Right atrium auricular region (tissue), 2 donors: Measurements from ENCODE around the gene ARL5A. TPM values are rescaled to one million over a fixed set of nuclear protein-coding genes. Genes with fewer than 3 reads are reported as not detected.

ENCODE experiments used
- DNase-seq: peaks from one replicate; pipeline ENCODE4 v3.0.0-alpha.2; 2019; ENCODE audit warnings: low spot score
- H3K27ac ChIP-seq, 2 donors: fragments of 200-600 bp; sonication (generic); 1 replicate in 1 of 2; 2 replicates in 1 of 2; pipeline ENCODE4 v1.5.1; 2016 to 2019
- H3K27me3 ChIP-seq, 2 donors: fragments of 200-600 bp; sonication (generic); one replicate each; pipeline versions ENCODE4 v1.5.1 to v1.6.0; 2017 to 2019
- H3K36me3 ChIP-seq: fragments of 200-600 bp; sonication (generic); one replicate; pipeline ENCODE4 v1.5.1; 2016
- H3K4me1 ChIP-seq, 2 donors: fragments of 200-600 bp; sonication (generic); one replicate each; pipeline versions ENCODE4 v1.5.1 to v1.6.0; 2017 to 2019
- H3K4me3 ChIP-seq, 2 donors: fragments of 200-600 bp; sonication (generic); 1 replicate in 1 of 2; 2 replicates in 1 of 2; pipeline ENCODE4 v1.5.1; 2017 to 2019; ENCODE audit warnings: mild to moderate bottlenecking in 1 of 2, moderate library complexity in 1 of 2
- H3K9me3 ChIP-seq, 2 donors: fragments of 200-600 bp; sonication (generic); one replicate each; pipeline ENCODE4 v1.5.1; 2019
- total RNA-seq, 2 donors: library from RNA; depleted of rRNA; stranded (reverse); fragments of >200 nt; gene quantifications; one replicate each; pipeline ENCODE4 v1.1.0, GENCODE V29; 2016
- TF ChIP-seq, protein P1 (sequence below), 2 donors: fragments of 200-600 bp; sonication (generic); IDR thresholded peaks; one replicate each; pipeline ENCODE4 v1.5.1; 2019; ENCODE audit warnings: antibody characterized with exemption in 2 of 2

The ARL5A gene
- total RNA-seq, 2 donors from 2014 or later: 69.3 to 82.1 TPM

DNA sequence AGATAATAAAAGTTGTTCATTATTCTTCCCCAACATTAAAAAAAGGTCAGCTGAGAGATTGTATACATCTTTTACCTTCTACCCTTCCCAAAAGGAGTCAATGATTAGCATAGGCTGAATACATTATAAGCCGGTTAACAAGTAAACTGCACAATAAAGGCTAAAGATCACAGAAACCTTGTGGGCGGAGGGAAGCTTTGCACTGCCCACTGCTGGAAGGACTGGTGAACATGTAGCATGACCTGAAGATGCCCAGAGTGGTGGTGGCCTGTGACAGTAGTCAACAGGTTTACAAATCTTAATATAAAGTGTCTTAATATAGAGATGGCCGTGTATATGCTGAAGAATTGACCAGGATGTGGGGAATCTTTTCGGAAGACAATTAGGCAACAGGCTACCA, 35.6 kb downstream of the ARL5A start:
- H3K4me3 ChIP-seq: no peak overlapping the region
- TF ChIP-seq, protein P1, sequence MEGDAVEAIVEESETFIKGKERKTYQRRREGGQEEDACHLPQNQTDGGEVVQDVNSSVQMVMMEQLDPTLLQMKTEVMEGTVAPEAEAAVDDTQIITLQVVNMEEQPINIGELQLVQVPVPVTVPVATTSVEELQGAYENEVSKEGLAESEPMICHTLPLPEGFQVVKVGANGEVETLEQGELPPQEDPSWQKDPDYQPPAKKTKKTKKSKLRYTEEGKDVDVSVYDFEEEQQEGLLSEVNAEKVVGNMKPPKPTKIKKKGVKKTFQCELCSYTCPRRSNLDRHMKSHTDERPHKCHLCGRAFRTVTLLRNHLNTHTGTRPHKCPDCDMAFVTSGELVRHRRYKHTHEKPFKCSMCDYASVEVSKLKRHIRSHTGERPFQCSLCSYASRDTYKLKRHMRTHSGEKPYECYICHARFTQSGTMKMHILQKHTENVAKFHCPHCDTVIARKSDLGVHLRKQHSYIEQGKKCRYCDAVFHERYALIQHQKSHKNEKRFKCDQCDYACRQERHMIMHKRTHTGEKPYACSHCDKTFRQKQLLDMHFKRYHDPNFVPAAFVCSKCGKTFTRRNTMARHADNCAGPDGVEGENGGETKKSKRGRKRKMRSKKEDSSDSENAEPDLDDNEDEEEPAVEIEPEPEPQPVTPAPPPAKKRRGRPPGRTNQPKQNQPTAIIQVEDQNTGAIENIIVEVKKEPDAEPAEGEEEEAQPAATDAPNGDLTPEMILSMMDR (IDR thresholded peaks at IDR 0.05): no peak
- H3K27ac ChIP-seq: no peak overlapping the region

DNA sequence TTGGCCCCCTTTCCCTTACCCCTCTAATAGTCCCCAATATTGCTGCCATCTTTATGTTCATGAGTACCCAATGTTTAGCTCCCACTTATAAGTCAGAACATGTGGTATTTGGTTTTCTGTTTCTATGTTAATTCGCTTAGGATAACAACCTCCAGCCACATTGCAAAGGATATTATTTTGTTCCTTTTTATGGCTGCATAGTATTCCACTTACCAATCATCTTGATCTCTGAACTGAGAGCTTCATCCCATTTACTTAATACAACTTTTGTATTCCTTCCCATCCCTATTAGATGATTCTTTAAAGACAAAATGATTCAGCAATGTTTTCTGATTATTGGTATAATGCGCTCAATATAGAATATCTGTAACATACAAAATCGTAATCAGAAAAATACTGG, 36.7 kb downstream of the ARL5A start:
- Histone ChIP-seq H3K36me3 (peaks cover 9% of the 10 kb centered on the region), H3K27ac (no peak overlapping the region), H3K27me3 (no peaks in the 10 kb centered on the region), H3K4me3 (no peak overlapping the region), H3K4me1 (no peaks in the 10 kb centered on the region), H3K9me3 (no peaks in the 10 kb centered on the region)
- DNase-seq: no peak
- TF ChIP-seq, protein P1 (IDR thresholded peaks at IDR 0.05): no peak

More for the DNA sequence above, 35.6 kb downstream of the ARL5A start:
- Histone ChIP-seq H3K4me1 (no peaks in the 10 kb centered on the region), H3K27me3 (no peaks in the 10 kb centered on the region), H3K36me3 (peaks cover 9% of the 10 kb centered on the region), H3K9me3 (no peaks in the 10 kb centered on the region)
- no peak for DNase-seq

DNA sequence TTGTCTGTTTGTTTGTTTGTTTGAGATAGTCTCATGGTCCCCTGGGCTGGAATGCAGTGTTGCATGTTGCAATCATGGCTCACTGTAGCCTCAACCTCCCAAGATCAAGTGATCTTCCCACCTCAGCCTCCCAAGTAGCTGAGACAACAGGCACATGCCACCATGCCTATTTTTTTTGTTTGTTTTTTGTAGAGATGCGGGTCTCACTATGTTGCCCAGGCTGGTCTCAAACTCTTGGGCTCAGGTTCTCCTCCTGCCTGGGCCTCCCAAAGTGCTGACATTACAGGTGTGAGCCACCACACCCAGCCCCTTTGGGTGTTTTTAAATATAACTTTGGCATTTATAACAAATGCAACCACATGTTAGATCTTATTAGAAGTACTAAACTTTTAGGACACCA, 37.5 kb downstream of the ARL5A start:
- H3K4me3 ChIP-seq: no peak overlapping the region
- no peaks in the 10 kb centered on the region for H3K4me1 ChIP-seq
- TF ChIP-seq, protein P1 (IDR thresholded peaks at IDR 0.05): no peak
- H3K9me3 ChIP-seq: no peaks in the 10 kb centered on the region
- no peaks in the 10 kb centered on the region for H3K27me3 ChIP-seq
- DNase-seq: no peak
- no peak overlapping the region for H3K27ac ChIP-seq
- H3K36me3 ChIP-seq: peaks cover 9% of the 10 kb centered on the region

DNA sequence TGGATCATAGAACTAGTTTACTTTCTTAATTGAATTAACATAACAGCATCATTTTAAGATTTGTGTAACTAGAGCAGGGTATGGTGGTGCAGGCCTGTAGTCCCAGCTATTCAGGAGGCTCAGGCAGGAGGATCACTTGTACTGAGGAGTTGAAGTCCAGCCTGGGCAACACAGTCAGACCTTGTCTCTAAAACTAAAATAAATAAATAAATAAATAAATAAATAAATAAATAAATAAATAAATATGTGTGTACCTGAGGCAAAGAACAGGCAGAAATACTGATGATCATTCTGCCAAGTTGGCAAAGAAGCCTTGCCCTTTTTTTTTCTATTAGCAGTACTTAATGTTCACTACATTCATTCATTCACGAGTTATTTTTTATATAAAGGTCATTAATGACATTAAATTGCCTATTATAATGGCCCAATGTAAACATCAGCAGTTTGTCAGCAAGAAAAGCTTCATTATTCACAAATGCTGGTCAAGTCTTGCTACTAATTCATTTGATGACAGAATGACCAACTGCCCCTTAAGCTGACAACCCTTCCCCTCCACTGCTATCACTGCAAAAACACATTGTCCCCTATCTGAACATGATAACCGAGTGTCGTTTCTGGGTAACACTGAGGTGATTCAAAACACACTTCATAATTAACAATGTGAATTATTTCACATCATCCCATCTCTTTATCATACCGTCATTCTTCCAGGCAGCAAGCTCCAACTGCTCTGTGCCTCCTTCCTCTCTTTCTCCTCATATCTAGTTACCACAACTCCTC, 39.0 kb downstream of the ARL5A start:
- TF ChIP-seq, protein P1 (IDR thresholded peaks at IDR 0.05): no peak
- H3K27me3 ChIP-seq: no peaks in the 10 kb centered on the region
- no peak for DNase-seq
- H3K9me3 ChIP-seq: no peaks in the 10 kb centered on the region
- no peaks in the 10 kb centered on the region for H3K4me1 ChIP-seq
- H3K27ac ChIP-seq: peak overlapping the region in 1 of 2 donors; percentile 25
- peaks cover 17% of the 10 kb centered on the region for H3K36me3 ChIP-seq
- no peak overlapping the region for H3K4me3 ChIP-seq

DNA sequence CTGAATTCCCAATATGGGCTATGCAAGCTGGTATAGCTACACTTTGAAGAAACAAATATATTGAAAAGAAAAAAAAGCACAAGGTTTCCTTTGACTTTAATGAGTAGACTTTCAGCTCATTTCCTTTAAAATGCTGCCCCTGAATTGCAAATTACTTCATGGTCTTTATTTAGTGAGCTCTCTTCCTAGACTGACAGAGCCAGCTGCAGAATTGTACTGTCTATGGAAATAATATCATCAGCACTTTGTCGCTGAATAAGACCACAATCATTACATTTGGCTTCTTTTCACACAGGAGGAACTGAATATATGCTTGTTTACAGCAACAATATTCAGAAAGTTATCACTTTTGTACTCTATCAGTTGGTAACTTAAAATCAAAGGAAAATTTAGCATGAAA, 41.7 kb downstream of the ARL5A start:
- H3K27ac ChIP-seq: no peak overlapping the region

More for the DNA sequence above, 41.7 kb downstream of the ARL5A start:
- no peaks in the 10 kb centered on the region for H3K9me3 ChIP-seq
- H3K4me3 ChIP-seq: no peak overlapping the region
- TF ChIP-seq, protein P1 (IDR thresholded peaks at IDR 0.05): no peak
- H3K4me1 ChIP-seq: no peaks in the 10 kb centered on the region
- DNase-seq: no peak
- peaks cover 17% of the 10 kb centered on the region for H3K36me3 ChIP-seq
- H3K27me3 ChIP-seq: no peaks in the 10 kb centered on the region
